ENCODE measurements around the gene NGDN.

DNA sequence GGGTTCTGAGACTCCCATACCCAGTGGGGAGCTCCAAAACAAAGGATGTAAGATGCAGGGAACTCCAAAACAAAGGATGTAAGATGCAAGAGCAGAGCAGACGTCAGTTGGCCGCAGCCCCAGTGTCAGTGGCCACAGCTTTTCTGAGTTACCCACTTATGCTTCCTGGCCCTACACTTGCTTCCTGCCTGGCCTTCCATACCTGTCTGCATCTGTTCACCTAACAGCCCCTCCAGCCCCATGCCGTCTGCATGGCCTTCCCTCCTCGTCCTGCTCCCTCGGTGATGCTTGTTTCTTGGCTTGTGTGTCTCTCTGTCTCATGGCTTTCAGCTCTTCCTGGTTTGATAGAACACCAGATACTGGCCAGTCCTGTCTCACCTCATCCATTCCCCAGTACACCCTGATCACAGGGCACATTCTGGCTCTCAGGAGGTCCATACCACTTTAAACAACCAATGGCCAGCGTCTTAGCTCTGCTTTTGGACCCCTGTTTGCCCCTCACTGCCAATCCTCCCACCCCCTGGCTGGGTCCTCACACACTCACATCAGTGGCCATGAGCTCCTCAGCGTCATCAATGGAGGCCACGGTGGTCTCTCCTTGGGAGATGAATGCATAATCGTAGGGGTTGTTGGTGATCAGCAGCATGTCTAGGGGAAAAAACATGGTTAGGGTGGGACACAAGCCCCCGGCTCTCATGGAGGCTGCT lies 39.3 kb upstream of the NGDN start:
- TF ChIP-seq POLR2A (IDR thresholded peaks at IDR 0.05; ENCODE audit: low read length) = no peak
- TF ChIP-seq GATA1 (IDR thresholded peaks at IDR 0.05; ENCODE audit: low read depth, low read length) = no peak
